GF-D8 (cell line): Measurements from ENCODE around the gene NKX1-2.

Source experiments
- DNase-seq: peaks from one replicate; lab custom pipeline; 2025; lab: John Stamatoyannopoulos, UW

Gene NKX1-2

DNA sequence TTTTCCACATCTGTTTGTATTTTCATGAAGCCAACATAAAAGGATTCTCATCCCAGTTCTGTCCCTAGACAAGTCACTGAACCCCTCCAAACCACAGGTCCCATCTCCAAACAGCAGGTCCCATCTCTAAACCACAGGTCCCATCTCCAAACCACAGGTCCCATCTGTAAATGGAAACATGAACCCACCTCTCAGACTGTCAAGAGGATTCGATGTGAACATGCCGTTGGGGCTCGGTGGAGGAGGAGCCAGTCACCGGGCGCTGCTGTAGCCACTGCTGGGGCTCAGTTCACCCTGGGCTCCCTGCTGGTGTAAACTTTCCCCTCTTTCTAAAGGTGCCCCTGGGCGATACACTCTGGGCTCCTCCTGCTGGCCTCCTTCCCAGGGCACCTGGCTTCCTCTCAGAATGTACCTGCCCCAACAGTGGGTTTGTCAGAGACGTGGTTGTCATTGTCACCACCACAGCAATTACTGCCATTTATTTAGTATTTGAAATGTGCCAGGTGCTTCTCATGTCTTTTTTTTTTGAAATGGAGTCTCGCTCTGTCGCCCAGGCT is 24.8 kb upstream of the NKX1-2 start:
- DNase-seq, result no peak

- DNase-seq, result no peak
These were observed 23.2 kb upstream of the NKX1-2 start for GRCh38 chr10:124473070-124473469.

DNA sequence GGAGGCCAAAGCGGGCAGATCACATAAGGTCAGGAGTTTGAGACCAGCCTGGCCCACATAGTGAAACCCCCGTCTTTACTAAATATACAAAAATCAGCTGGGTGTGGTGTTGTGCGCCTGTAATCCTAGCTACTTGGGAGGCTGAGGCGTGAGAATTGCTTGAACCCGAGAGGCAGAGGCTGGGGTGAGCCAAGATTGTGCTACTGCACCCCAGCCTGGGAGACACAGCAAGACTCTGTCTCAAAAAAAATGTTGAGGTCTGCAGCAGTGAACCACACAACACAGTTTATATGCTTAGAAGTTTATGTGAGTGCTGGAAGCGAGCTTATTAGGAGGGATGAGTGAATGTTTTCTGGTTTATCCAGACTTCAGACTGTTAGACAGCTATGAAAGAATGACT is 22.2 kb upstream of the NKX1-2 start:
- DNase-seq, result no peak

GRCh38 chr10:124470544-124471434 is 21.0 kb upstream of the NKX1-2 start:
- DNase-seq, result no peak

GRCh38 chr10:124469956-124470484 is 20.2 kb upstream of the NKX1-2 start:
- no peak for DNase-seq

GRCh38 chr10:124468624-124469023 is 18.8 kb upstream of the NKX1-2 start:
- DNase-seq, result no peak

- DNase-seq, result no peak
These were observed 17.3 kb upstream of the NKX1-2 start for GRCh38 chr10:124467165-124467564.

DNA sequence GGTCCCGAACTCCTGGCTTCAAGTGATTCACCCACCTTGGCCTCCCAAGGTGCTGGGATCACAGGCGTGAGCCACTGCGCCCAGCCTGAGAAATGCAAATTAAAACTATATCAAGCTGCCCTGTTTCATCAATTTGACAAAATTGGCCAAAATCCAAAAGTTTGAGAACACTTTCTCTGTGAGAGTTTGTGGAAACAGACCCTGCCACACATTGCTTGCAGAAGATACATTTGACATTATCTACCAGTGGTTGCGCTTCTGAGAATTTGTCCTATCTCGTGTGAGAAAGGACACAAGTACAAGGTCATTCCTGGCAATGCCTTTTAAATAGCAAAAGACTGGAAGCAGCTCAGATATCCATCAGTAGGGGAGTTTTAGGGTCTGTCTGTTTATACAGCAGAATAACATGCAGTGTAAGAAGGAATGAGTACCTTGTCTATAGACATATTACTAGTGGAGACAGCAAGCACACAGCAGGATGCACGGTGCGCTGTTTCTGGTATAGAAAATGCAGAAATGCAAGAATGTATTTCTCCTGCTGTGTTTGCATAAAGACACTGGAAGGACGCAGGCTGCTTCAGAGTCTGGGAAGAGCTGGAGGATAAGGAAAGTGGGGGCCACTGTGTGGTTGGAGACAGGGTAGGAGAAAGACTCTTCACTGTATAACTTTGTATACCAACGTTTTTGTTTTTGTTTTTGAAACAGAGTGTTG is 16.1 kb upstream of the NKX1-2 start:
- no peak for DNase-seq

DNA sequence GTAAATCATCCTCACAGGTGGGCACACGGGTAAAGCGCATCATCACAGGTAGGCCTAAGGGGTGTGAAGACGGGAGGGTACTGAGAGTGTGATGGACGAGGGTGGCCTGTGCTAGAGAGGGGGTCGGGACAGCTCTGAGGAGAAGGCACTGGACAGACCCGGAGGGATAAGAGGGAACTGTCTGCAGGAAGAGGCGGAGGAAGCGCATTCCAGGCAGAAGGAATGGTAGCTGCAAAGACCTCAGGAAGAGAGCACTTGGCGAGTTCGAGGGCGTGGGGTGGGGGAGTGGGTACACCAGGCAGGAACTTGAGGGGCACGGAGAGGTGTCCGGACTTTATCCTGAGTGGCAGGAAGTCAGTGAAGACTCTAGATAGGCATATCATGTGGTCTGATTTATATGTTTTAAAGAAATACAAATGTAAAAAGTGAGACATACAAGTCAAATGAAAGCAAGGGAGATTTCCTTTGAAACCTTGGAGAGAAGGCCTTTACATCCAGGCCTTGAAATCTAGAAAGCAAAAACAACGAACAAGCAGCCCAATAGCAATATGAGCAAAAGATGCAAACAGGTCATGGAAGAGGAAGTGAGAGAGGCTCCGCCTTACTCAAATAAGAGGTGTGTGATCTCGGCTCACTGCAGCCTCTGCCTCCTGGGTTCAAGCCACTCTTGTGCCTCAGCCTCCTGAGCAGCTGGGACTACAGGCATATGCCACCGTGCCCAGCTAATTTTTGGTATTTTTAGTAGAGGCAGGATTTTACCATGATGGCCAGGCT is 15.4 kb upstream of the NKX1-2 start:
- no peak for DNase-seq

DNA sequence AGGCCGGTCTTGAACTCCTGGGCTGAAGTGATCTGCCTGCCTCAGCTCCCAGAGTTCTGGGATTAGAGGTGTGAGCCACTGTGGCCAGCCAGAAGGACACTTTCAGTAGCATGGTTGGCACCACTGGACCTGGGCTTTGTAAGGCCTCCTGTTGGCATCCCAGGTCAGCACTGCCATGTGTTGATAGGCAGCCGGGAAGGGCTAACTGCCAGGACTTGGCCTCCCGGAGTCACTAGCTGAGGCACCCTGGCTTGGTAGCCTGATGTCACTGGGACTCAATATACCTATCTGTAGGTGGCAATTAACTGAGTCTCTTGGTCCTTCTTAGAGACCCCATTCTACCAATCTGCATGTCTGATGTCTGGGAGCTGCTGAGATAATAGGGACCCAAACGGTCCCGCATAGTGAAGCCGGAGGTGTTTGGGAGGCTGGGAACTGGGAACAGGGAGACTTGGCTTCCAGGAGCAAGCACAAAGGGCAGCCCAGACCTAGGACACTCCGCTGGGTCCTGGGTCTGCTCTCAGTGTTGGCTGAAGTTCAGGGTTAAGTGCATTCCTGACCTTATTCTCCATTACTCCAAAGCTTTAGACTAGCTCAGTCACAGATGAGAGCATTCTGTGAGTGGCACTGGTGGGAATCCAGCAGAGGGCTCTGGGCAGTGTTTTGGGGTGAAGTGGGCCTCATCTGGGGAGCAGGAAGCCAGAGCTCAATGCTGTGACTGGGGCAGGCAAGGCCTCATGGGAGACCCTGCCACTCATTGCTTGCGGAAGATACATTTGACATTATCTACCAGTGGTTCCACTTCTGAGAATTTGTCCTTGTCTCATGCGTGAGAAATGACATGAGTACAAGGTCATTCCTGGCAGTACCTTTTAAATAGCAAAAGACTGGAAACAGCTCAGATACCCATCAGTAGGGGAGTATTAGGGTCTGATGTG is 14.5 kb upstream of the NKX1-2 start:
- DNase-seq, result no peak

DNA sequence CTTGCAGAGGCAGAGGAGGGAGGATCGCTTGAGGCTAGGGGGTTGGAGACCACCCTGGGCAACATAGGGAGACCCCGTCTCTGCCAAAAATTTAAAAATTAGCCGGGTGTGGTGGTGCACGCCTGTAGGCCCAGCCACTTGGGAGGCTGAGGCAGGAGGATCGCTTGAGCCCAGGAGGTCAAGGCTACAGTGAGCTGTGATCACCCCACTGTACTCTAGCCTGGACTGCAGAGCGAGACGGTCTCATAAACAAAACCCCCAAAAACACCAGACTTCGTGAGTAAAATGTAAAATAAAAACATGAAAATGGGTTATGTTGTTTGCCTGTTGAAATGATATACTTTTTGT is 12.5 kb upstream of the NKX1-2 start:
- no peak for DNase-seq

DNA sequence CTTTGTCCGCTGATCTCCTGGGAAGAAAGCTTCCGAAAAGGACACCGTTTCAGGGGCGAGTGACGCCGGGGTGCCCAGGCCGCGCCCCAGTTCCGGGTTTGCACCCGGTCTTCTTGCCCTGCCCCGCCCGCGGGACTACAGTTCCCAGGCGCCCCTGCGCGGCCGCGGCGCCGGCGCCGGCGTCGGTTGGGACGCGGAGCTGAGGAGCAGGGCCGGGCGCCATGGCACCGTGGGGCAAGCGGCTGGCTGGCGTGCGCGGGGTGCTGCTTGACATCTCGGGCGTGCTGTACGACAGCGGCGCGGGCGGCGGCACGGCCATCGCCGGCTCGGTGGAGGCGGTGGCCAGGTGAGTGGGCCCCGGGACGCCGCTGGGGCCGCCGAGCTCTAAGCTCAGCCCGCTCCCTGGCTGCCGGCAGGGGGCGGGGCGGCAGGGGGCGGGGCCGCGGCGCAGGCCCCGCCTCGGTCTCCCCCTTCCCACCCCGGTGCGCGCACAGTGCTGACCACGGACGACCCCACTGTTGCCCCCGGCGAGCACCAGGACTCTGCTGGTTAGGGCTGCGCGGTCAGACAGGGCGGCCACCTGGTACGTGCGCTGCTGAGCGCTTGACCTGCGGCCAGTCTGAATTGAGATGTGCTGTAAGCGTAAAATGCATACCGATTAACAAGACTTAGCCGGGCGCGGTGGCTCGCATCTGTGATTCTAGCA is 12.0 kb upstream of the NKX1-2 start, which contains the start of gene LHPP:
TSS of gene LHPP (plus strand) at position 182 of the 706 bp plus-strand sequence. CDS start at position 222, 40 bp downstream.
- peak; percentile 34 for DNase-seq

- no peak for DNase-seq
These were observed 10.3 kb upstream of the NKX1-2 start for GRCh38 chr10:124460144-124460543.

- no peak for DNase-seq
These were observed 9.6 kb upstream of the NKX1-2 start for GRCh38 chr10:124459395-124459794.

DNA sequence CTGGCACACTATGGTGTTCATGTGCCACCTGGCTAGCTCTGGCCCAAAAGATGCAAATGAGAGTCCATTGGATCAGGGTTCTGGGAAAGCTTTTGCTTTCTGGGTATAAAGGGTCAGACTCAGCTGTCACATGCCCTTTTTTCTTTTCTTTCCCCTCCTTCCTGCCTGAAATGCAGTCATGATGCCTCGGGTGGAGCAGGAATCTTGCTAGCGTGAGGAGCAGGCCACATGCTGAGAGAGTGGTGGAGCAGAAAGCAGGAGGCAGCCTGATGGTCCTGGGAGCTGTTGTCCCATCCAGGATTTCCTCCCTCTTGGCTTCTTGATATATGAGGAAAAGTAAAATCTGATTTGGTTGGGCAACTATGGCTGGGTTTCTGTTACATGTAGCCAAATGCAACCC is 9.1 kb upstream of the NKX1-2 start:
- no peak for DNase-seq

- no peak for DNase-seq
These were observed 8.6 kb upstream of the NKX1-2 start for GRCh38 chr10:124458473-124458872.

DNA sequence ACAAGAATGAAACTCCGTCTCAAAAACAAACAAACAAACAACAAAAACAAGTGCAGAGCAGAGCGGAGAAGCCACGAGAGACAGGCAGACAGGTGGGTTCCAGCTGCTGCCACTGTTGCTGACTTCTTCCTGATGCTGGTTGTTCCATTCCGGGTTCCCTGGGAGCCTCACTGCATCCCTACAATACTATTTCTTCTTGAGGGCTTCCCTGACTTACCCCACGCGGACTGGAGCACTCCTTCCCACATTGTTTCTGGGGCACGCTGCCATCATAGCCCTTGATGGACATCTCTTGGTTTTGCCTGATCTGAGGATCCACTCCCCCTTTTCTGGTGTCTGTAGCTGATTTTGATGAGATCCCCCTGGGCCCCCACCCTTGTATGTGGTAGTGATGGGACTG is 5.6 kb upstream of the NKX1-2 start:
- DNase-seq, result no peak

- DNase-seq, result no peak
These were observed 4.2 kb upstream of the NKX1-2 start for GRCh38 chr10:124453960-124454610.

- DNase-seq, result no peak
These were observed 1.4 kb upstream of the NKX1-2 start for GRCh38 chr10:124451276-124451675.

DNA sequence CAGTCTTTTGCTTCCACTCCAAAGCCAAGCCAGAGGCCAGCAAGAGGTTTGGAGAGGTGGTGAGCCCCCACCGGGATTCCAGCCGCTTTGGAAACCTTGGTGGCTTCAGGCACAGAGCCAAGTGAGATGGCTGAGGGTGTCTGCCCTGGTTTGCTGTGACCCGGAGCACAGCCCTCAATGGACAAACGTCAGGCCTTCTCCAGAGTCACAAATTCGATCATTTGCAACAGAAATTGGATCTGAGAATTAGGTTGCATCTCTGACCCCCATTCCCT is 885 bp upstream of the NKX1-2 start:
- DNase-seq, result no peak
